ENCODE data around the gene FLYWCH1. TPM values are rescaled to one million over a fixed set of nuclear protein-coding genes. Genes with fewer than 3 reads are reported as not detected.

The FLYWCH1 gene
- total and polyA plus RNA-seq, 4 donors: 3.9 to 12.2 (median 7.8) TPM

DNA sequence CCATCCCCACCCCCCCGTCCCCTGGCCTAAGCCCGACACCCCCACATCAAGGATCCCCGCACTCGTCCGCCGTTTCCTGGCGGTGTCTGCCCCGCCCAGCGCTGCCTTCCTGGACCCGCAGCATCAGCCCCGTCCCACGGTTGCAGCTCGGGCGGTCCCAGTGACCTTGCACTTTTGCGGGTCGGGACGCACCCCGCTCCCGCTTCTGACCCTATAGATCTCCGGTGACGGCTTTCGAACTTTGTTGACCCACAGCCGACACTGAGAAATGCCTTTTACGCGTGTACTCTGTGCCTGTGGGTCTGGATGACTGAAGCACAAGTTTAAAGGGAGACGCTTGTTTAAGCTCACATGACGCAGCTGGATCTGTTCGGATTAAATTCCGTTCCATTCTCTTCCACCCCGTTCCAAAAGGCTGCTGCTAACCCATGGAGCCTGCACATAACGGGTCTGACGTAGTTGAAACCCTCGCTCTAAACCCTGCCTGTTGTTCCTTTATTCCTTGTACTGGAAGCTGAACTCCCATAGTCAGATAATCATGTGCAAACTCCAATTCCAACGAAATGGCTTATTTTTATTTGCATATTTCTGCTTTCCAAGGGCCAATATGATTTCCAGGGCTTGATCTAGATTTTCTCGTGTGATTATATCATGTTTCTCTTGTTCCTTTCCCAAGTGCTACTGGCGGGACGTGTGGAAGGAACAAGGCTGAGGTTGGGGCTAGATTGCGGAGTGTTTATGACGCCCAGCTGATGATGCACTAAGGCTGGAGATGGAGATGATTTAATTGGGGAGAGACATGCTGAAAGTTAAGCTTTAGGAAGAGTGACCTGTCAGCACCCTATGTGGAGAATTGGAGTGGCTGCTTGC lies 834 bp downstream of the FLYWCH1 start:
- 8% methylated on average over 39 of the region's 39 CpGs for WGBS
- Histone ChIP-seq H3K27me3 (ENCODE audit: control insufficient read depth in 4 of 4, insufficient read depth in 4 of 4, low read length in 3 of 4) (no peaks in the 10 kb centered on the region), H3K4me1 (ENCODE audit: control insufficient read depth in 4 of 4, insufficient read depth in 4 of 4, low read length in 3 of 4) (peaks cover 0 to 18% (median 13%) of the 10 kb centered on the region in 4 donors), H3K9ac (ENCODE audit: low read depth in 1 of 2, low read length in 2 of 2) (peak overlapping the region; percentile 30 to 74), H3K27ac (ENCODE audit: low read depth in 1 of 2, low read length in 2 of 2) (peak overlapping the region; percentile 65 to 69), H3K4me3 (ENCODE audit: low read depth in 1 of 3, low read length in 3 of 3) (peak overlapping the region; percentile 76 to 90 (median 83)), H3K36me3 (ENCODE audit: control insufficient read depth in 4 of 4, insufficient read depth in 3 of 4, low read depth in 1 of 4, low read length in 3 of 4) (peaks cover 0 to 5% (median 0%) of the 10 kb centered on the region in 4 donors), H3K9me3 (ENCODE audit: control insufficient read depth in 4 of 4, low read length in 3 of 4) (no peaks in the 10 kb centered on the region)
- TF ChIP-seq HNF4A (conservative IDR thresholded peaks at IDR 0.05) (no peak), YY1 (IDR thresholded peaks at IDR 0.05) (peak; percentile 24), NR2F2 (IDR thresholded peaks at IDR 0.05) (peak; percentile 33)
- DNase-seq (ENCODE audit: low spot score): peak; percentile 59

DNA sequence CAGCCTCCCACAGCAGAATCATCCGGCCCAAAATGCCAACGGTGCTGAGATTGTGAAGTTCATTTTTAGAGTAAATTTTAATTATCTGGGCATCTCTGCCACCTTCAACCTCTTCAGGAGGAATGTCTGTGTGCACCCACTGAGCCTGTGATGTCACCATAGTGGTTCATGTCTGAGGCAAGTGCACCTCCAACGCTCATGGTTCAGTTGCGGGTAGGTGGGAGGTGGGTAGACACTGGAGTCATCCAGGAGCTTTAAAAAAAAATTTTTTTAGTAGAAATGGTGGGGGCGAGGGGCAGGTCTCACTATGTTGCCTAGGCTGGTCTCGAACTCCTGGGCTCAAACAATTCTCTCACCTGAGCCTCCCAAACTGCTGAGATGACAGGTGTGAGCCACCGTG lies 1.9 kb downstream of the FLYWCH1 start:
- peaks cover 0 to 5% (median 0%) of the 10 kb centered on the region in 4 donors for H3K36me3 ChIP-seq (ENCODE audit: control insufficient read depth in 4 of 4, insufficient read depth in 3 of 4, low read depth in 1 of 4, low read length in 3 of 4)
- H3K4me3 ChIP-seq (ENCODE audit: low read depth in 1 of 3, low read length in 3 of 3): no peak overlapping the region
- H3K27me3 ChIP-seq (ENCODE audit: control insufficient read depth in 4 of 4, insufficient read depth in 4 of 4, low read length in 3 of 4): no peaks in the 10 kb centered on the region
- H3K9ac ChIP-seq (ENCODE audit: low read depth in 1 of 2, low read length in 2 of 2): no peak overlapping the region
- TF ChIP-seq YY1 (IDR thresholded peaks at IDR 0.05) (no peak), RAD21 (IDR thresholded peaks at IDR 0.05) (no peak), FOXA1 (IDR thresholded peaks at IDR 0.05) (no peak), FOXA2 (IDR thresholded peaks at IDR 0.05) (no peak)
- TF ChIP-seq, protein P1, sequence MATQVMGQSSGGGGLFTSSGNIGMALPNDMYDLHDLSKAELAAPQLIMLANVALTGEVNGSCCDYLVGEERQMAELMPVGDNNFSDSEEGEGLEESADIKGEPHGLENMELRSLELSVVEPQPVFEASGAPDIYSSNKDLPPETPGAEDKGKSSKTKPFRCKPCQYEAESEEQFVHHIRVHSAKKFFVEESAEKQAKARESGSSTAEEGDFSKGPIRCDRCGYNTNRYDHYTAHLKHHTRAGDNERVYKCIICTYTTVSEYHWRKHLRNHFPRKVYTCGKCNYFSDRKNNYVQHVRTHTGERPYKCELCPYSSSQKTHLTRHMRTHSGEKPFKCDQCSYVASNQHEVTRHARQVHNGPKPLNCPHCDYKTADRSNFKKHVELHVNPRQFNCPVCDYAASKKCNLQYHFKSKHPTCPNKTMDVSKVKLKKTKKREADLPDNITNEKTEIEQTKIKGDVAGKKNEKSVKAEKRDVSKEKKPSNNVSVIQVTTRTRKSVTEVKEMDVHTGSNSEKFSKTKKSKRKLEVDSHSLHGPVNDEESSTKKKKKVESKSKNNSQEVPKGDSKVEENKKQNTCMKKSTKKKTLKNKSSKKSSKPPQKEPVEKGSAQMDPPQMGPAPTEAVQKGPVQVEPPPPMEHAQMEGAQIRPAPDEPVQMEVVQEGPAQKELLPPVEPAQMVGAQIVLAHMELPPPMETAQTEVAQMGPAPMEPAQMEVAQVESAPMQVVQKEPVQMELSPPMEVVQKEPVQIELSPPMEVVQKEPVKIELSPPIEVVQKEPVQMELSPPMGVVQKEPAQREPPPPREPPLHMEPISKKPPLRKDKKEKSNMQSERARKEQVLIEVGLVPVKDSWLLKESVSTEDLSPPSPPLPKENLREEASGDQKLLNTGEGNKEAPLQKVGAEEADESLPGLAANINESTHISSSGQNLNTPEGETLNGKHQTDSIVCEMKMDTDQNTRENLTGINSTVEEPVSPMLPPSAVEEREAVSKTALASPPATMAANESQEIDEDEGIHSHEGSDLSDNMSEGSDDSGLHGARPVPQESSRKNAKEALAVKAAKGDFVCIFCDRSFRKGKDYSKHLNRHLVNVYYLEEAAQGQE (IDR thresholded peaks at IDR 0.05): no peak
- peaks cover 0 to 18% (median 13%) of the 10 kb centered on the region in 4 donors for H3K4me1 ChIP-seq (ENCODE audit: control insufficient read depth in 4 of 4, insufficient read depth in 4 of 4, low read length in 3 of 4)
- DNase-seq (ENCODE audit: low spot score): no peak
- H3K9me3 ChIP-seq (ENCODE audit: control insufficient read depth in 4 of 4, low read length in 3 of 4): no peaks in the 10 kb centered on the region
- WGBS: 94% methylated on average over 7 of the region's 7 CpGs
- no peak overlapping the region for H3K27ac ChIP-seq (ENCODE audit: low read depth in 1 of 2, low read length in 2 of 2)

DNA sequence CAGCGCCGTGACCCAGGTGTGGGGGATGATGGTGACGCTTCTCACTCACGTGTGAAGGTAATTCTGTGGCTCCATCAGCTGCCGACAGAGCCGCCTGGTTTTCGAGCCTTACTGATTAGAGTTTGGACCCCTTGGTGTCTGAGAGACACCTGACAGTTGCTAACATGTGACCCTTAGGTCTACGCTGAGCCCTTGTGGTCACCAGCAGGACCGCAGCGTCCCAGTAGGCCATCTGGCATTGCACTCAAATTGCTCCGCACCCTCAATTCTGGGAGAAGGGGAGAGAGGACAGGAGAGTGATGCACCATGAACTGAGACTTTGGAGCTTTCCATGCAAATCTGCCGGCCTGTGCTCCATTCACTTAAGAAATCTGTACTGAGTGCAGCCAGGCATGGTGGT lies 2.5 kb downstream of the FLYWCH1 start:
- no peak overlapping the region for H3K9ac ChIP-seq (ENCODE audit: low read depth in 1 of 2, low read length in 2 of 2)
- no peaks in the 10 kb centered on the region for H3K9me3 ChIP-seq (ENCODE audit: control insufficient read depth in 4 of 4, low read length in 3 of 4)
- WGBS: 93% methylated on average over 12 of the region's 12 CpGs
- peaks cover 0 to 5% (median 0%) of the 10 kb centered on the region in 4 donors for H3K36me3 ChIP-seq (ENCODE audit: control insufficient read depth in 4 of 4, insufficient read depth in 3 of 4, low read depth in 1 of 4, low read length in 3 of 4)
- H3K27ac ChIP-seq (ENCODE audit: low read depth in 1 of 2, low read length in 2 of 2): no peak overlapping the region
- no peaks in the 10 kb centered on the region for H3K27me3 ChIP-seq (ENCODE audit: control insufficient read depth in 4 of 4, insufficient read depth in 4 of 4, low read length in 3 of 4)
- peaks cover 0 to 18% (median 13%) of the 10 kb centered on the region in 4 donors for H3K4me1 ChIP-seq (ENCODE audit: control insufficient read depth in 4 of 4, insufficient read depth in 4 of 4, low read length in 3 of 4)
- no peak overlapping the region for H3K4me3 ChIP-seq (ENCODE audit: low read depth in 1 of 3, low read length in 3 of 3)
- DNase-seq (ENCODE audit: low spot score): no peak
- no peak for TF ChIP-seq GABPA (IDR thresholded peaks at IDR 0.05 in 1 of 2, conservative IDR thresholded peaks at IDR 0.05 in 1 of 2)
- no peak for TF ChIP-seq EGR1 (IDR thresholded peaks at IDR 0.05; ENCODE audit: low read depth in 2 of 2)
- TF ChIP-seq RAD21 (IDR thresholded peaks at IDR 0.05): no peak
- TF ChIP-seq FOXA2 (IDR thresholded peaks at IDR 0.05): no peak
- TF ChIP-seq, protein P2, sequence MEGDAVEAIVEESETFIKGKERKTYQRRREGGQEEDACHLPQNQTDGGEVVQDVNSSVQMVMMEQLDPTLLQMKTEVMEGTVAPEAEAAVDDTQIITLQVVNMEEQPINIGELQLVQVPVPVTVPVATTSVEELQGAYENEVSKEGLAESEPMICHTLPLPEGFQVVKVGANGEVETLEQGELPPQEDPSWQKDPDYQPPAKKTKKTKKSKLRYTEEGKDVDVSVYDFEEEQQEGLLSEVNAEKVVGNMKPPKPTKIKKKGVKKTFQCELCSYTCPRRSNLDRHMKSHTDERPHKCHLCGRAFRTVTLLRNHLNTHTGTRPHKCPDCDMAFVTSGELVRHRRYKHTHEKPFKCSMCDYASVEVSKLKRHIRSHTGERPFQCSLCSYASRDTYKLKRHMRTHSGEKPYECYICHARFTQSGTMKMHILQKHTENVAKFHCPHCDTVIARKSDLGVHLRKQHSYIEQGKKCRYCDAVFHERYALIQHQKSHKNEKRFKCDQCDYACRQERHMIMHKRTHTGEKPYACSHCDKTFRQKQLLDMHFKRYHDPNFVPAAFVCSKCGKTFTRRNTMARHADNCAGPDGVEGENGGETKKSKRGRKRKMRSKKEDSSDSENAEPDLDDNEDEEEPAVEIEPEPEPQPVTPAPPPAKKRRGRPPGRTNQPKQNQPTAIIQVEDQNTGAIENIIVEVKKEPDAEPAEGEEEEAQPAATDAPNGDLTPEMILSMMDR (IDR thresholded peaks at IDR 0.05; ENCODE audit: low read depth, low read length, missing input control): no peak
- TF ChIP-seq NR2F2 (IDR thresholded peaks at IDR 0.05): no peak
- TF ChIP-seq RXRA (IDR thresholded peaks at IDR 0.05): no peak
- TF ChIP-seq HNF4A (conservative IDR thresholded peaks at IDR 0.05): no peak
- TF ChIP-seq, protein P3, sequence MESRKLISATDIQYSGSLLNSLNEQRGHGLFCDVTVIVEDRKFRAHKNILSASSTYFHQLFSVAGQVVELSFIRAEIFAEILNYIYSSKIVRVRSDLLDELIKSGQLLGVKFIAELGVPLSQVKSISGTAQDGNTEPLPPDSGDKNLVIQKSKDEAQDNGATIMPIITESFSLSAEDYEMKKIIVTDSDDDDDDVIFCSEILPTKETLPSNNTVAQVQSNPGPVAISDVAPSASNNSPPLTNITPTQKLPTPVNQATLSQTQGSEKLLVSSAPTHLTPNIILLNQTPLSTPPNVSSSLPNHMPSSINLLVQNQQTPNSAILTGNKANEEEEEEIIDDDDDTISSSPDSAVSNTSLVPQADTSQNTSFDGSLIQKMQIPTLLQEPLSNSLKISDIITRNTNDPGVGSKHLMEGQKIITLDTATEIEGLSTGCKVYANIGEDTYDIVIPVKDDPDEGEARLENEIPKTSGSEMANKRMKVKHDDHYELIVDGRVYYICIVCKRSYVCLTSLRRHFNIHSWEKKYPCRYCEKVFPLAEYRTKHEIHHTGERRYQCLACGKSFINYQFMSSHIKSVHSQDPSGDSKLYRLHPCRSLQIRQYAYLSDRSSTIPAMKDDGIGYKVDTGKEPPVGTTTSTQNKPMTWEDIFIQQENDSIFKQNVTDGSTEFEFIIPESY (IDR thresholded peaks at IDR 0.05): no peak
- TF ChIP-seq, protein P4, sequence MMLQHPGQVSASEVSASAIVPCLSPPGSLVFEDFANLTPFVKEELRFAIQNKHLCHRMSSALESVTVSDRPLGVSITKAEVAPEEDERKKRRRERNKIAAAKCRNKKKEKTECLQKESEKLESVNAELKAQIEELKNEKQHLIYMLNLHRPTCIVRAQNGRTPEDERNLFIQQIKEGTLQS (IDR thresholded peaks at IDR 0.05): no peak
- TF ChIP-seq FOXA1 (IDR thresholded peaks at IDR 0.05): no peak
- TF ChIP-seq, protein P5, sequence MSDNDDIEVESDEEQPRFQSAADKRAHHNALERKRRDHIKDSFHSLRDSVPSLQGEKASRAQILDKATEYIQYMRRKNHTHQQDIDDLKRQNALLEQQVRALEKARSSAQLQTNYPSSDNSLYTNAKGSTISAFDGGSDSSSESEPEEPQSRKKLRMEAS (IDR thresholded peaks at IDR 0.05): no peak
- TF ChIP-seq YY1 (IDR thresholded peaks at IDR 0.05): no peak
- no peak for TF ChIP-seq SP1 (IDR thresholded peaks at IDR 0.05)
- no peak for TF ChIP-seq HNF4G (IDR thresholded peaks at IDR 0.05)

Measured in liver (tissue), 9 donors.